HEK293T (cell line): ENCODE data around the gene SDC3.

Experiments used
- CTCF ChIA-PET: fragments of 350-600 bp; formaldehyde crosslinking; extraction: SDS; loops from one replicate; lab custom pipeline; 2021; ENCODE audit warnings: antibody characterized with exemption, inconsistent platforms; lab: Yijun Ruan, JAX
- POLR2A ChIA-PET: fragments of 350-600 bp; formaldehyde crosslinking; extraction: SDS; loops from one replicate; lab custom pipeline; 2020; ENCODE audit warnings: antibody characterized with exemption, inconsistent platforms; lab: Yijun Ruan, JAX
- DNase-seq: peaks from one replicate; pipeline ENCODE4 v3.0.0; 2012; ENCODE audit warnings: mixed read lengths; ENCODE audit errors: extremely low spot score
- ARNT ChIP-seq: fragments of 450-650 bp; IDR thresholded peaks from 2 replicates; pipeline ENCODE4 v1.6.1; 2017; ENCODE audit warnings: mild to moderate bottlenecking
- BHLHE40 ChIP-seq: fragments of 450-650 bp; IDR thresholded peaks from 2 replicates; pipeline ENCODE4 v1.6.1; 2016; ENCODE audit warnings: mild to moderate bottlenecking, moderate library complexity, borderline replicate concordance
- CTBP1 ChIP-seq: fragments of 450-650 bp; IDR thresholded peaks from 2 replicates; pipeline ENCODE4 v1.6.1; 2016; ENCODE audit warnings: borderline replicate concordance
- ELF4 ChIP-seq: fragments of 450-650 bp; IDR thresholded peaks from 2 replicates; pipeline ENCODE4 v1.6.1; 2017; ENCODE audit warnings: antibody characterized with exemption
- FOXA1 ChIP-seq: fragments of 450-650 bp; IDR thresholded peaks from 2 replicates; pipeline ENCODE4 v1.6.1; 2016; ENCODE audit warnings: mild to moderate bottlenecking
- FOXK2 ChIP-seq: fragments of 450-650 bp; IDR thresholded peaks from 2 replicates; pipeline ENCODE4 v1.6.1; 2016; ENCODE audit warnings: mild to moderate bottlenecking
- FOXM1 ChIP-seq: fragments of 450-650 bp; IDR thresholded peaks from 2 replicates; pipeline ENCODE4 v1.6.1; 2017; ENCODE audit warnings: mild to moderate bottlenecking, borderline replicate concordance
- HDGF ChIP-seq: fragments of 450-650 bp; IDR thresholded peaks from 2 replicates; pipeline ENCODE4 v1.6.1; 2017; ENCODE audit warnings: antibody characterized with exemption, borderline replicate concordance
- L3MBTL2 ChIP-seq: fragments of 450-650 bp; conservative IDR thresholded peaks from 2 replicates; pipeline ENCODE4 v1.6.1; 2016; ENCODE audit warnings: mild to moderate bottlenecking
- LEF1 ChIP-seq: fragments of 450-650 bp; IDR thresholded peaks from 2 replicates; pipeline ENCODE4 v1.6.1; 2017; ENCODE audit warnings: mild to moderate bottlenecking, borderline replicate concordance
- NFRKB ChIP-seq: fragments of 450-650 bp; IDR thresholded peaks from 2 replicates; pipeline ENCODE4 v1.6.1; 2016; ENCODE audit warnings: mild to moderate bottlenecking, moderate library complexity
- PKNOX1 ChIP-seq: fragments of 450-650 bp; IDR thresholded peaks from 2 replicates; pipeline ENCODE4 v1.6.1; 2016
- SP1 ChIP-seq: fragments of 450-650 bp; IDR thresholded peaks from 2 replicates; pipeline ENCODE4 v1.6.1; 2017
- SUZ12 ChIP-seq: fragments of 450-650 bp; IDR thresholded peaks from 2 replicates; pipeline ENCODE4 v1.6.1; 2016; ENCODE audit warnings: mild to moderate bottlenecking
- TARDBP ChIP-seq: fragments of 450-650 bp; IDR thresholded peaks from 2 replicates; pipeline ENCODE4 v1.6.1; 2016
- ZNF384 ChIP-seq: fragments of 450-650 bp; IDR thresholded peaks from 2 replicates; pipeline ENCODE4 v1.6.1; 2016

SDC3 gene

GRCh38 chr1:30851286-30851685, 57.3 kb downstream of the SDC3 start:
- CTCF ChIA-PET: interaction anchor here (0.8 kb wide), 1 partner anchor 72 kb away, joined by 3 read pairs; no protein-coding TSS in a partner anchor

GRCh38 chr1:30850607-30851006, 58.0 kb downstream of the SDC3 start:
- ChIA-PET POLR2A (no interaction called here), CTCF (interaction anchor here (0.8 kb wide), 1 partner anchor 71 kb away, joined by 3 read pairs; no protein-coding TSS in a partner anchor)
- no peak for TF ChIP-seq ELF4
- DNase-seq: no peak

More at GRCh38 chr1:30851286-30851685, 57.3 kb downstream of the SDC3 start:
- no peak for TF ChIP-seq BHLHE40
- no peak for TF ChIP-seq SUZ12
- no peak for TF ChIP-seq PKNOX1
- no peak for TF ChIP-seq TARDBP
- TF ChIP-seq L3MBTL2: no peak
- TF ChIP-seq FOXM1: no peak
- TF ChIP-seq ELF4: no peak
- TF ChIP-seq FOXA1: no peak
- no peak for TF ChIP-seq CTBP1
- POLR2A ChIA-PET: no interaction called here
- DNase-seq: no peak

GRCh38 chr1:30848130-30848529, 60.4 kb downstream of the SDC3 start:
- no peak for DNase-seq
- TF ChIP-seq FOXM1 (no peak), L3MBTL2 (no peak)
- ChIA-PET POLR2A (no interaction called here), CTCF (interaction anchor here (2.7 kb wide), 1 partner anchor 46 kb away, joined by 8 read pairs; no protein-coding TSS in a partner anchor)

- TF ChIP-seq PKNOX1: no peak
- no peak for TF ChIP-seq FOXM1
- TF ChIP-seq TARDBP: no peak
- no peak for TF ChIP-seq L3MBTL2
- TF ChIP-seq HDGF: no peak
- POLR2A ChIA-PET: no interaction called here
- DNase-seq: no peak
- CTCF ChIA-PET: interaction anchor here (2.7 kb wide), 1 partner anchor 45 kb away, joined by 8 read pairs; no protein-coding TSS in a partner anchor
These were observed 61.1 kb downstream of the SDC3 start for GRCh38 chr1:30847358-30847972.

- TF ChIP-seq HDGF (no peak), NFRKB (no peak), TARDBP (no peak), FOXK2 (no peak), BHLHE40 (no peak), LEF1 (no peak), ZNF384 (no peak), FOXA1 (no peak), L3MBTL2 (no peak), SUZ12 (no peak)
- ChIA-PET CTCF (interaction anchor here (2.7 kb wide), 1 partner anchor 44 kb away, joined by 8 read pairs; no protein-coding TSS in a partner anchor), POLR2A (no interaction called here)
- DNase-seq: no peak
These were observed 62.0 kb downstream of the SDC3 start for GRCh38 chr1:30846587-30846986.

- CTCF ChIA-PET: interaction anchor here (2.7 kb wide), 1 partner anchor 44 kb away, joined by 8 read pairs; no protein-coding TSS in a partner anchor
These were observed 62.7 kb downstream of the SDC3 start for GRCh38 chr1:30845904-30846290.

More at GRCh38 chr1:30845904-30846290, 62.7 kb downstream of the SDC3 start:
- no peak for TF ChIP-seq FOXA1
- TF ChIP-seq HDGF: no peak
- TF ChIP-seq ZNF384: no peak
- no peak for TF ChIP-seq NFRKB
- no peak for TF ChIP-seq SP1
- TF ChIP-seq ELF4: no peak
- no peak for TF ChIP-seq L3MBTL2
- TF ChIP-seq SUZ12: no peak
- TF ChIP-seq PKNOX1: no peak
- no peak for TF ChIP-seq LEF1
- no peak for TF ChIP-seq TARDBP
- no peak for TF ChIP-seq CTBP1
- no peak for TF ChIP-seq BHLHE40
- no peak for TF ChIP-seq FOXK2
- TF ChIP-seq ARNT: no peak
- no peak for TF ChIP-seq FOXM1
- POLR2A ChIA-PET: no interaction called here
- DNase-seq: no peak
